GM23338 (cell line): ENCODE measurements around the gene SNTG2. TPM values are rescaled to one million over a fixed set of nuclear protein-coding genes. Genes with fewer than 3 reads are reported as not detected.

Source experiments
- ATAC-seq: fragments of 200-7000 bp; cut with Tn5 transposase; 3 replicates; pipeline ENCODE4 v1.9.1; 2020
- DNase-seq: peaks from one replicate; pipeline ENCODE4 v3.0.0-alpha.2; 2015; ENCODE audit warnings: low spot score
- H2AFZ ChIP-seq: fragments of 200-600 bp; sonication (generic); 2 replicates; pipeline ENCODE4 v1.8.0; 2016; ENCODE audit warnings: antibody characterized with exemption, mild to moderate bottlenecking, moderate library complexity
- H3F3A ChIP-seq: fragments of 200-600 bp; sonication (generic); replicated peaks from 2 replicates; pipeline ENCODE4 v1.8.0; 2017; ENCODE audit warnings: antibody characterized with exemption, mixed run types, low read depth
- H3K27ac ChIP-seq: fragments of 200-600 bp; sonication (generic); 2 replicates; pipeline ENCODE4 v1.6.1; 2016; ENCODE audit warnings: low read depth
- H3K27me3 ChIP-seq: fragments of 200-600 bp; sonication (generic); 2 replicates; pipeline ENCODE4 v1.8.0; 2016; ENCODE audit warnings: mild to moderate bottlenecking, mixed run types, moderate library complexity; ENCODE audit not compliant: insufficient read depth
- H3K36me3 ChIP-seq: fragments of 200-600 bp; sonication (generic); 2 replicates; pipeline ENCODE4 v1.8.0; 2016; ENCODE audit warnings: mild to moderate bottlenecking; ENCODE audit not compliant: insufficient read depth
- H3K4me1 ChIP-seq: fragments of 200-600 bp; sonication (generic); 2 replicates; pipeline ENCODE4 v1.8.0; 2016; ENCODE audit warnings: mild to moderate bottlenecking, moderate library complexity; ENCODE audit not compliant: insufficient read depth
- H3K4me2 ChIP-seq: fragments of 200-600 bp; sonication (generic); 2 replicates; pipeline ENCODE4 v1.7.1; 2017; ENCODE audit warnings: mixed run types
- H3K4me3 ChIP-seq: fragments of 200-600 bp; sonication (generic); 2 replicates; pipeline ENCODE4 v1.6.1; 2016; ENCODE audit warnings: mixed run types
- H3K79me2 ChIP-seq: fragments of 200-600 bp; sonication (generic); replicated peaks from 2 replicates; pipeline ENCODE4 v1.8.0; 2017; ENCODE audit warnings: mild to moderate bottlenecking; ENCODE audit not compliant: insufficient read depth
- H3K9me2 ChIP-seq: fragments of 200-600 bp; sonication (generic); 2 replicates; pipeline ENCODE4 v1.8.0; 2017; ENCODE audit not compliant: insufficient read depth
- H4K20me1 ChIP-seq: fragments of 200-600 bp; sonication (generic); replicated peaks from 2 replicates; pipeline ENCODE4 v1.8.0; 2017; ENCODE audit warnings: mild to moderate bottlenecking; ENCODE audit not compliant: insufficient read depth
- H3K27ac Mint-ChIP-seq: 2 replicates; pipeline ENCODE4 v1.8.0; 2020; ENCODE audit warnings: inconsistent platforms, mild to moderate bottlenecking, moderate library complexity, mixed read lengths
- H3K27me3 Mint-ChIP-seq: 3 replicates; pipeline ENCODE4 v1.8.0; 2022; ENCODE audit warnings: low read depth, mild to moderate bottlenecking, moderate library complexity, mixed read lengths, inconsistent platforms; ENCODE audit not compliant: insufficient read depth, poor library complexity
- H3K36me3 Mint-ChIP-seq: 3 replicates; pipeline ENCODE4 v1.8.0; 2021; ENCODE audit warnings: low read depth, mild to moderate bottlenecking, inconsistent platforms, moderate library complexity, mixed read lengths
- H3K4me1 Mint-ChIP-seq: 3 replicates; pipeline ENCODE4 v1.8.0; 2020; ENCODE audit warnings: mild to moderate bottlenecking, inconsistent platforms, mixed read lengths
- H3K4me3 Mint-ChIP-seq: 3 replicates; pipeline ENCODE4 v1.8.0; 2021; ENCODE audit warnings: moderate library complexity, mild to moderate bottlenecking, inconsistent platforms, mixed read lengths
- H3K9me3 Mint-ChIP-seq: 3 replicates; pipeline ENCODE4 v1.8.0; 2020; ENCODE audit warnings: moderate library complexity, mild to moderate bottlenecking, inconsistent platforms, mixed read lengths
- CREB1 ChIP-seq: fragments of 250-450 bp; sonication (Bioruptor Pico); IDR thresholded peaks from 2 replicates; pipeline ENCODE4 v1.5.0; 2020; ENCODE audit warnings: low read depth, mild to moderate bottlenecking, moderate library complexity
- CTCF ChIP-seq, 2 experiments: fragments of 200-600 bp in 1 of 2; sonication (generic) in 1 of 2; conservative IDR thresholded peaks; 2 replicates each; pipeline versions ENCODE4 v1.5.1 to v1.6.1; 2016 to 2017; ENCODE audit warnings: antibody characterized with exemption in 2 of 2, low read depth in 2 of 2, mild to moderate bottlenecking in 2 of 2, moderate library complexity in 1 of 2
- ETS1 ChIP-seq: IDR thresholded peaks from 2 replicates; pipeline ENCODE4 v1.6.1; 2016; ENCODE audit warnings: antibody characterized with exemption
- EZH2 ChIP-seq: fragments of 200-600 bp; sonication (generic); IDR thresholded peaks from one replicate; pipeline ENCODE4 v1.8.0; 2017; ENCODE audit warnings: antibody characterized with exemption, mild to moderate bottlenecking, low read depth; ENCODE audit not compliant: unreplicated experiment
- EZH2phosphoT487 ChIP-seq: fragments of 200-600 bp; sonication (generic); IDR thresholded peaks from one replicate; pipeline ENCODE4 v1.8.1; 2018; ENCODE audit warnings: antibody characterized with exemption; ENCODE audit not compliant: unreplicated experiment
- JUNB ChIP-seq: IDR thresholded peaks from one replicate; pipeline ENCODE4 v1.6.1; 2016; ENCODE audit warnings: antibody characterized with exemption; ENCODE audit not compliant: unreplicated experiment
- NANOG ChIP-seq: IDR thresholded peaks from 2 replicates; pipeline ENCODE4 v1.6.1; 2016; ENCODE audit warnings: antibody characterized with exemption, borderline replicate concordance
- POLR2AphosphoS5 ChIP-seq: IDR thresholded peaks from 2 replicates; pipeline ENCODE4 v1.6.1; 2016; ENCODE audit warnings: antibody characterized with exemption, low read depth
- REST ChIP-seq: IDR thresholded peaks from one replicate; pipeline ENCODE4 v1.6.1; 2018; ENCODE audit warnings: antibody characterized with exemption; ENCODE audit not compliant: unreplicated experiment
- STAT1 ChIP-seq: IDR thresholded peaks from one replicate; pipeline ENCODE4 v1.6.1; 2016; ENCODE audit warnings: antibody characterized with exemption; ENCODE audit not compliant: unreplicated experiment
- ZNF114 ChIP-seq: fragments of 250-450 bp; sonication (Bioruptor Pico); IDR thresholded peaks from 2 replicates; pipeline ENCODE4 v1.5.0; 2020; ENCODE audit warnings: mild to moderate bottlenecking, moderate library complexity
- ZNF331 ChIP-seq: fragments of 250-450 bp; sonication (Bioruptor Pico); IDR thresholded peaks from 2 replicates; pipeline ENCODE4 v1.5.0; 2020; ENCODE audit warnings: low read depth, mild to moderate bottlenecking, moderate library complexity
- ZNF462 ChIP-seq: fragments of 250-450 bp; sonication (Bioruptor Pico); IDR thresholded peaks from 2 replicates; pipeline ENCODE4 v1.5.0; 2020; ENCODE audit warnings: mild to moderate bottlenecking, moderate library complexity
- polyA plus RNA-seq: library from polyadenylated mRNA; unstranded; fragments of >200 nt; fragmentation: Nextera tagmentation; extraction: Ambion mirVana; gene quantifications from 2 replicates; pipeline ENCODE4 v1.2.1, GENCODE V29; 2016
- total RNA-seq: library from RNA; depleted of rRNA; stranded (reverse); fragments of >200 nt; shearing (Covaris generic); gene quantifications from 2 replicates; pipeline ENCODE4 v1.2.3, GENCODE V29; 2014

The SNTG2 gene
- total and polyA plus RNA-seq, 2 experiments from 2014 or later: 27.5 to 60.4 TPM

GRCh38 chr2:1037066-1037465, 86.4 kb downstream of the SNTG2 start:
- Histone ChIP-seq H2AFZ (no peak overlapping the region), H3F3A (no peaks in the 10 kb centered on the region), H3K27ac (no peak overlapping the region), H3K4me2 (no peak overlapping the region), H3K36me3 (no peaks in the 10 kb centered on the region), H4K20me1 (peaks cover 32% of the 10 kb centered on the region), H3K4me3 (no peak overlapping the region), H3K27me3 (no peaks in the 10 kb centered on the region), H3K79me2 (peaks cover 66% of the 10 kb centered on the region), H3K4me1 (peaks cover 9% of the 10 kb centered on the region), H3K9me2 (no peaks in the 10 kb centered on the region)
- Mint-ChIP-seq H3K9me3 (peaks cover 28% of the 10 kb centered on the region), H3K27ac (no peak overlapping the region), H3K4me1 (peaks cover 11% of the 10 kb centered on the region), H3K36me3 (peaks cover 38% of the 10 kb centered on the region), H3K4me3 (no peak overlapping the region), H3K27me3 (peaks cover 5% of the 10 kb centered on the region)
- ATAC-seq: no peak
- TF ChIP-seq EZH2 (no peak), ZNF331 (CRISPR knock-in tag) (no peak), ZNF462 (CRISPR knock-in tag) (no peak), POLR2AphosphoS5 (no peak), JUNB (no peak), EZH2phosphoT487 (no peak), CREB1 (CRISPR knock-in tag) (no peak), ZNF114 (CRISPR knock-in tag) (no peak), STAT1 (no peak), NANOG (no peak), REST (no peak), ETS1 (no peak), CTCF (conservative IDR thresholded peaks at IDR 0.05; ENCODE audit: low read depth in 2 of 2) (no peak)
- no peak for DNase-seq
